Ishikawa (cell line): ENCODE measurements around the gene MRPL54.

ENCODE experiments used
- CEBPB ChIP-seq: IDR thresholded peaks from 2 replicates; pipeline ENCODE4 v1.6.1; 2012
- EGR1 ChIP-seq: IDR thresholded peaks from 2 replicates; pipeline ENCODE4 v1.6.1; 2012
- EP300 ChIP-seq: IDR thresholded peaks from 2 replicates; pipeline ENCODE4 v1.6.1; 2012; ENCODE audit warnings: borderline replicate concordance
- FOXM1 ChIP-seq: IDR thresholded peaks from 2 replicates; pipeline ENCODE4 v1.6.1; 2012; ENCODE audit warnings: low read depth, borderline replicate concordance
- MAX ChIP-seq: IDR thresholded peaks from 2 replicates; pipeline ENCODE4 v1.6.1; 2012
- RAD21 ChIP-seq: IDR thresholded peaks from 2 replicates; pipeline ENCODE4 v1.6.1; 2012; ENCODE audit warnings: low read depth
- REST ChIP-seq: IDR thresholded peaks from 2 replicates; pipeline ENCODE4 v1.6.1; 2012; ENCODE audit warnings: low read depth, mild to moderate bottlenecking
- TAF1 ChIP-seq: IDR thresholded peaks from 2 replicates; pipeline ENCODE4 v1.6.1; 2012; ENCODE audit warnings: low read depth, mild to moderate bottlenecking

GRCh38 chr19:3762130-3762473, 380 bp upstream of the MRPL54 start:
- TF ChIP-seq TAF1, result no peak
- no peak for TF ChIP-seq CEBPB
- no peak for TF ChIP-seq EGR1
- TF ChIP-seq FOXM1, result no peak
- no peak for TF ChIP-seq RAD21
- TF ChIP-seq REST, result no peak
- TF ChIP-seq MAX, result no peak
- no peak for TF ChIP-seq EP300
